Measurements from ENCODE around the gene ARHGEF2. TPM values are rescaled to one million over a fixed set of nuclear protein-coding genes. Genes with fewer than 3 reads are reported as not detected.

The ARHGEF2 gene
- total RNA-seq, 1 donor from 2014 or later = 89.7 TPM

DNA sequence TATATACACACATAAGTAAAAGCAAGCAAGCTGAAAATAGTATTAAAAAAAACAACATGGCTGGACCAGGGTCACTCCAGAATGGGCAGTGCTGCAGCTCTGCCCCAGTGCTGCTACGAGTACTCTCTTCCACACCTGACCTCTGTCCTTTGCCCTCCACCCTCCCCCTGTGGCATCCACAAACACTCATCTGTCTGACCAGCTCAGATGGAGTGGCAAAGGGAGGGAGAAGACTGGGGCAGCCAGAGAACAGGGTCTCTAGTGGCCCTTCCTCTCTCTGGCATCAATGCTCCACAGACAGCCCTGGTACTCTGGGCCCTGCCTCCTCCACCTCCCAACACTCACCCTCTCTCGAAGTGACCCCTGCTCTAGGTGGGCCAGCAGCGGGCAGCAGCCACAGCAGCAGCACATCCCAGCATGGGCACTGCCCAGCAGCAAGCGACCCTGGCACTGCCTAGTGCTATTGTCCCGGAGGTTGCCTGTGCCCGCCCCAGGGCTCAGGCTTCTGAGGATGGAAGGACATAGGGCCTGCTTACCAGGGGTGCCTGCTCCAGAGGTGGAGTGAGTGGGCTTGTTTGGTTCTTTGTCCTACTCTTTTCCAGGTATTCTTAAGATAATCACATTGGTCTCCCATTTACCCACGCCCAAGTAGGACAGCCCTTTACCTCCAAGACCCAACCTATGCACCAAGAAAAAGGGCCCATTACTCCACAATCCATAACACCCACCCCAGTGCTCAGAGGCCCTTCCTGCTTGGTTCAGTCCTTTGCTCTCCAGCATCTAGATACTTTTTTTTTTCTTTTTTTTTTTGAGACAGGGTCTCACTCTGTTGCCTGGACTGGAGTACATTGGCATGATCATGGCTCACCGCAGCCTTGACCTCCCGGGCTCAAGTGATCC is 6.2 kb downstream of the ARHGEF2 start:
- no peak for DNase-seq (ENCODE audit: low read depth)
- TF ChIP-seq, protein P1, sequence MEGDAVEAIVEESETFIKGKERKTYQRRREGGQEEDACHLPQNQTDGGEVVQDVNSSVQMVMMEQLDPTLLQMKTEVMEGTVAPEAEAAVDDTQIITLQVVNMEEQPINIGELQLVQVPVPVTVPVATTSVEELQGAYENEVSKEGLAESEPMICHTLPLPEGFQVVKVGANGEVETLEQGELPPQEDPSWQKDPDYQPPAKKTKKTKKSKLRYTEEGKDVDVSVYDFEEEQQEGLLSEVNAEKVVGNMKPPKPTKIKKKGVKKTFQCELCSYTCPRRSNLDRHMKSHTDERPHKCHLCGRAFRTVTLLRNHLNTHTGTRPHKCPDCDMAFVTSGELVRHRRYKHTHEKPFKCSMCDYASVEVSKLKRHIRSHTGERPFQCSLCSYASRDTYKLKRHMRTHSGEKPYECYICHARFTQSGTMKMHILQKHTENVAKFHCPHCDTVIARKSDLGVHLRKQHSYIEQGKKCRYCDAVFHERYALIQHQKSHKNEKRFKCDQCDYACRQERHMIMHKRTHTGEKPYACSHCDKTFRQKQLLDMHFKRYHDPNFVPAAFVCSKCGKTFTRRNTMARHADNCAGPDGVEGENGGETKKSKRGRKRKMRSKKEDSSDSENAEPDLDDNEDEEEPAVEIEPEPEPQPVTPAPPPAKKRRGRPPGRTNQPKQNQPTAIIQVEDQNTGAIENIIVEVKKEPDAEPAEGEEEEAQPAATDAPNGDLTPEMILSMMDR (conservative IDR thresholded peaks at IDR 0.05; ENCODE audit: low read depth, low read length) = no peak
- no peak overlapping the region for H3K4me3 ChIP-seq (ENCODE audit: low read depth, low read length)

DNA sequence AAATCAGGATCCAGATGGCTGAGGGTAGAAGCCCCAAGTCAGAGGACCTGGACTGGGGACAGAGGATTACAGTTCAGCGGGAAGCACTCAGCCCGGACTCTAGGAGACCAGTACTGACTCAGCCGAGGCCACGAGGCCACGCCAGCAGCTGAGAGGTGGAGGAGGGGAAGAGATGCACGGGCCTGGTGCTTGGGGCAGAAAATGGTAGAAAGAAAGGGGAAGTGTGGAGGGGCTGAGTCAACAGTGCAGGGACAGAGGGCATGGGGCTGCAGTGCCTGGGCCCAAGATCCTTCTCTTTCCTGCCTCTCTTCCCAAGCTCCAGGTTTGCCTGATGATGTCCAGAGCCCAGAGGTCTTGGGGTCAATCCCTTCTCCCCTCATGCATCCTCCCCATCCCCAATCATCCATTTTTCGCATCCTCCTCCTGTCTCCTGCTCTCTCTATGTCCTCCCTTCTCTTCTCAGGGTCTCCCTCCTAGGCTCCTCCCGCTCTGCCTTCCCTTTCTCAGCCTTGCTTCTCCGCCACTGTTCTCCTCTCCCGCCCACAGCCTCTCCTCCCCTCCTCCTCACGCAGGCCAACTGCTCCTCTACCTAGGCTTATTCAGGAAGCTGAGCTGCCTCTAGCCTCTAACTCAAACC is 7.7 kb downstream of the ARHGEF2 start:
- DNase-seq (ENCODE audit: low read depth) = no peak
- TF ChIP-seq, protein P1 (conservative IDR thresholded peaks at IDR 0.05; ENCODE audit: low read depth, low read length) = no peak
- no peak overlapping the region for H3K4me3 ChIP-seq (ENCODE audit: low read depth, low read length)

DNA sequence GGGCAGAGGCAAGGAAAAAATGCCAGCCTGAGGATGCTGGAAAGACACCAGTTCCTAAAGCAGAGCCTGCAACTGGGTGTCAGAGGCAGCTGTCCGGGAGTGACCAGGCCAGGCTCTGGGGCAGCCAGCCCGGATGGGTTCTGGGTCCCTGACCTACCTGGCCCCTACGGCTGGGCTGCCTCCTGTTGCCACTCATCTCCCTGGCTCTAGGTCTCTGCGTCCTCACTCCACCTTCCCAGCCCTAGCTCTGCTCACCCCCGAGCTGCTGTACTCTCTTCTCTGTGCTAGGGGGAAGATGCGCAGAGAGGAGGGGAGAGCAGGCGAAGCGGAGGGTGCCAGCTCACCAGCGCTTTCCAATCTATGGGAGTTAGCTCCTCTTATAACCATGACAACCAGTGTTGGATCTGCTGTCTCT is 9.0 kb downstream of the ARHGEF2 start:
- DNase-seq (ENCODE audit: low read depth) = no peak
- TF ChIP-seq, protein P1 (conservative IDR thresholded peaks at IDR 0.05; ENCODE audit: low read depth, low read length) = no peak
- no peak overlapping the region for H3K4me3 ChIP-seq (ENCODE audit: low read depth, low read length)

DNA sequence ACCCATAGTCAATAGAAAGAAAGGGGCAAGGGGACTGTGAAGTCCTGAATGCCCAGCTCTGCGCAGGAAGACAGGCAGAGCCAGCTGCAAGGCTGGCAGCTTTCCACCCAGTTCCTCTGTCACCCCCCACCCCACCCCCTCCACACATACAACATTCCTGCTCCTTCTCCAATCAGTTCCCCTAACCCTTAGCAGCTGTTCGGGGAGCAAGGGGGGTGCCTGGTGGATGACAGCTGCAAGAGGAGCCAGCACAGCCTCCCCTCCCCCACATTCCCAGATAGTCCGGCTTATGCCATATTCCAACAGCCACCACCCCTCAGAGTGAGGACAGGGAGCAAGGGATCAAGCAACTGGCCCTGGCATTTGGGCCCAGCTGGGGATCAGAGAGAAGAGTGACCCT is 9.7 kb downstream of the ARHGEF2 start:
- H3K4me3 ChIP-seq (ENCODE audit: low read depth, low read length) = no peak overlapping the region
- TF ChIP-seq, protein P1 (conservative IDR thresholded peaks at IDR 0.05; ENCODE audit: low read depth, low read length) = no peak
- DNase-seq (ENCODE audit: low read depth) = no peak

DNA sequence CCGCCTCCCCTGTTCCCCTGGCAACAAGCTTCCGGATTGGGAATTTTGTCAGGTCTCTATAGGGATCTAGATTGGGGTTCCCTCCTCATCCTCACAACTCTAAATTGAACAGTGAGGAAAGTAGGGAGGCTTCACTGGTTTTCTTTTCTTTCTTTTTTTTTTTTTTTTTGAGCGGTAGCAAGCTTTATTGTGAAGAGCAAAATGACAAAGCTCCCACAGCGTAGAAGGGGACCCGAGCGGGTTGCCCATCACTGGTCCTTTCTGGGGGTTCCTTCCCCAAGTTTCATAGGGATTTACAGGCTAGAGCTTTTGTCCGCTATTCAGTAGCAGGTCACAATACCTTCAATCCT is 10.3 kb downstream of the ARHGEF2 start:
- H3K4me3 ChIP-seq (ENCODE audit: low read depth, low read length) = no peak overlapping the region
- TF ChIP-seq, protein P1 (conservative IDR thresholded peaks at IDR 0.05; ENCODE audit: low read depth, low read length) = no peak
- no peak for DNase-seq (ENCODE audit: low read depth)

DNA sequence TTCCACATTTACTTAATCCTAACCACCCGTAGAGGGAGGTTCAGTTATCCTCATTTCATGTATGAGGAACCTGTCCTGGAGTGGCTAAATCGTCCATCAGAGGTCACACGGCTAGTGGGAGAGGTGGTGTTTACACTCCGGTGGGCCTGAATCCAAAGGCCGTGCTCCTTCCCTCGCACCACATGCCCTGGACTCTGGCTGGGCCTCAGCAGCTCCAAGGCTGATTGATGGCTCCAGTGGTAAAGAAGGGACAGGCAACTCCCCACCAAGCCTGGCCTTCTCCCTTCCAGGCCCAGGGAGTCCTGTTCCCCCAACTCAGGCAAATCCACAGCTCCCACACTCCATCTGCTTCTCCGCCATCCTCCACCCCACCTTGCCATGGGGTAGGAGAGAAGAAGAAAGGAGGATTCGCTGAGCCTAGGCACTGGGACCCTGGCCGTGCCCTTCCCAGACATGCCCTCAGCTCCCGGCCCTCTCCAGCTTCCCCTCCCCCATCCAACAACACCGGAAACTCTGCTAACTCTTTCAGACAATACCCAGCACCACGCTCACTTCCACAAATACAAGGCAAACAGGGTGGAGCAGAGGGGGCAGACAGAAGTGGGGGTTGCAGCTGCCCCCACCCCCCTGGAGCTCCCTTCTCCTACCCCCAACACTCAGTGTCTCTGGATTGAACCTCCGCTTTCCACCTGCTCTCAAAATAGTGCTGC is 10.9 kb downstream of the ARHGEF2 start:
- TF ChIP-seq, protein P1 (conservative IDR thresholded peaks at IDR 0.05; ENCODE audit: low read depth, low read length) = no peak
- no peak for DNase-seq (ENCODE audit: low read depth)
- no peak overlapping the region for H3K4me3 ChIP-seq (ENCODE audit: low read depth, low read length)
